AG04450 (cell line): ENCODE measurements around the gene SLC36A2. TPM values are rescaled to one million over a fixed set of nuclear protein-coding genes. Genes with fewer than 3 reads are reported as not detected.
"Not testable (repeated sequence)": the region's sequence is repeated elsewhere in the genome, so short reads cannot be mapped to it uniquely, and the experiment has no call there.

ENCODE experiments used
- CTCF ChIA-PET: fragments of 300-600, 350-600 bp; formaldehyde crosslinking; extraction: SDS; loops from one replicate; lab custom pipeline; 2022; ENCODE audit warnings: antibody characterized with exemption, inconsistent platforms; lab: Charles Lee
- POLR2A ChIA-PET: fragments of 350-600 bp; formaldehyde crosslinking; extraction: SDS; loops from one replicate; lab custom pipeline; 2021; ENCODE audit warnings: antibody characterized with exemption, inconsistent platforms; lab: Yijun Ruan, JAX
- DNase-seq: peaks from one replicate; pipeline ENCODE4 v3.0.0-alpha.2; 2011; ENCODE audit warnings: low read depth, low spot score
- H3K27ac ChIP-seq: one replicate; pipeline ENCODE4 v1.5.1; 2012; ENCODE audit warnings: low read depth, low read length, control low read depth
- H3K27me3 ChIP-seq: one replicate; pipeline ENCODE4 v1.6.0; 2012; ENCODE audit warnings: low read length; ENCODE audit not compliant: control insufficient read depth, insufficient read depth
- H3K4me3 ChIP-seq: 2 replicates; pipeline ENCODE4 v1.5.1; 2011; ENCODE audit warnings: mild to moderate bottlenecking, low read depth, low read length, control low read depth
- H3K9me3 ChIP-seq: 2 replicates; pipeline ENCODE4 v1.5.1; 2012; ENCODE audit warnings: low read length; ENCODE audit not compliant: control insufficient read depth, insufficient read depth
- CTCF ChIP-seq: IDR thresholded peaks from 2 replicates; pipeline ENCODE4 v1.5.1; 2011; ENCODE audit warnings: low read depth, low read length, control low read depth, inconsistent platforms
- polyA plus RNA-seq: library from polyadenylated mRNA; depleted of rRNA; stranded (reverse); fragments of >200 nt; gene quantifications from 2 replicates; pipeline ENCODE4 v1.2.3, GENCODE V29; 2011

The SLC36A2 gene
- polyA plus RNA-seq, 1 experiment, result not detected

- DNase-seq, result no peak
- Histone ChIP-seq H3K9me3 (no peaks in the 10 kb centered on the region), H3K4me3 (no peak overlapping the region), H3K27me3 (peaks cover 3% of the 10 kb centered on the region), H3K27ac (no peak overlapping the region)
- no peak for TF ChIP-seq CTCF
- ChIA-PET POLR2A (no interaction called here), CTCF (no interaction called here)
Measured at GRCh38 chr5:151381899-151382298, 34.5 kb upstream of the SLC36A2 start.

- no peak for DNase-seq
- no peaks in the 10 kb centered on the region for H3K27me3 ChIP-seq
- TF ChIP-seq CTCF, result no peak
- POLR2A ChIA-PET, result no interaction called here
- H3K9me3 ChIP-seq, result no peaks in the 10 kb centered on the region
- H3K4me3 ChIP-seq, result no peak overlapping the region
- no peak overlapping the region for H3K27ac ChIP-seq
- CTCF ChIA-PET, result no interaction called here
Measured at GRCh38 chr5:151378616-151379015, 31.3 kb upstream of the SLC36A2 start.

GRCh38 chr5:151374539-151374938 lies 27.2 kb upstream of the SLC36A2 start:
- Histone ChIP-seq H3K9me3 (no peaks in the 10 kb centered on the region), H3K27me3 (no peaks in the 10 kb centered on the region), H3K4me3 (no peak overlapping the region), H3K27ac (no peak overlapping the region)
- CTCF ChIA-PET, result interaction anchor here (1.1 kb wide), 1 partner anchor 10 kb away, joined by 3 read pairs; no protein-coding TSS in a partner anchor
- no peak for TF ChIP-seq CTCF
- no peak for DNase-seq
- POLR2A ChIA-PET, result no interaction called here

GRCh38 chr5:151367038-151367437 lies 19.7 kb upstream of the SLC36A2 start:
- H3K27me3 ChIP-seq, H3K4me3 ChIP-seq, H3K27ac ChIP-seq, DNase-seq, POLR2A ChIA-PET, H3K9me3 ChIP-seq, CTCF ChIA-PET: not testable (repeated sequence)

GRCh38 chr5:151363673-151364072 lies 16.3 kb upstream of the SLC36A2 start:
- DNase-seq, result no peak
- H3K9me3 ChIP-seq, result no peaks in the 10 kb centered on the region
- H3K27me3 ChIP-seq, result no peaks in the 10 kb centered on the region
- H3K4me3 ChIP-seq, result no peak overlapping the region
- CTCF ChIA-PET, result no interaction called here
- no peak overlapping the region for H3K27ac ChIP-seq
- POLR2A ChIA-PET, result no interaction called here
- no peak for TF ChIP-seq CTCF

- DNase-seq, result no peak
- POLR2A ChIA-PET, result no interaction called here
- CTCF ChIA-PET, result interaction anchor here (1.4 kb wide), 1 partner anchor 161 kb away, joined by 4 read pairs; no protein-coding TSS in a partner anchor
- TF ChIP-seq CTCF, result no peak
- no peak overlapping the region for H3K4me3 ChIP-seq
- H3K9me3 ChIP-seq, result no peaks in the 10 kb centered on the region
- no peak overlapping the region for H3K27ac ChIP-seq
- no peaks in the 10 kb centered on the region for H3K27me3 ChIP-seq
Measured at GRCh38 chr5:151362970-151363369, 15.6 kb upstream of the SLC36A2 start.
